Uterus (tissue), 2 donors: ENCODE results near the gene HHIPL1.

Source experiments
- CTCF ChIP-seq, 4 experiments: fragments of 200-600 bp in 2 of 4; fragments of 450-650 bp in 2 of 4; sonication (generic) in 2 of 4; IDR thresholded peaks; one replicate each; pipeline ENCODE4 v1.5.1; 2016 to 2019; ENCODE audit warnings: antibody characterized with exemption in 4 of 4, mild to moderate bottlenecking in 2 of 4, moderate library complexity in 1 of 4
- POLR2A ChIP-seq, 2 donors: fragments of 450-650 bp; IDR thresholded peaks; one replicate each; pipeline ENCODE4 v1.6.1; 2016; ENCODE audit warnings: antibody characterized with exemption in 2 of 2, mild to moderate bottlenecking in 1 of 2, moderate library complexity in 1 of 2

GRCh38 chr14:99681101-99681831 is 36.3 kb downstream of the HHIPL1 start:
- TF ChIP-seq CTCF (IDR thresholded peaks at IDR 0.05): no peak
- TF ChIP-seq POLR2A (IDR thresholded peaks at IDR 0.05): no peak
